ENCODE measurements around the gene SEC14L6.

Gene SEC14L6

GRCh38 chr22:30503551-30503950, 43.0 kb downstream of the SEC14L6 start:
- DNase-seq (ENCODE audit: low read depth, low spot score) = no peak

DNA sequence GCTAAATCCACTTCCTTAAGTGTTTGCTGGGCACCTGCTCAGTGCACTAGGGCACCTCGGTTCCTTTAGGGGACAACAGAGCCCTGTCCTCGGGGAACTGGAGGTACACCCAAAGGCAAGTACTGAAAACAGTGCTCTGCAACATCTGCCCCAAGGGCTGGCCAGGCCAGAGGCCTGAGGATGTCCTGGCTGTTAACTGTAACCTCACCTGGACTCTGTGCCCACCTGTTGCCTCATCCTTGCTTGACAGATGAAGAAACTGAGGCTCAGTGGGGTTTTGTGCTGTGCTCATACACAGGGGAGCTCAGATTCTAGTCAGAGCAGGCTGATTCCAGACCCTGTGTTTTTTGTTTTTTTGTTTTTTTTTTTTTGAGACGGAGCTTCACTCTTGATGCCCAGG, 43.6 kb downstream of the SEC14L6 start:
- no peak for DNase-seq (ENCODE audit: low read depth, low spot score)

More at GRCh38 chr22:30503551-30503950, 43.0 kb downstream of the SEC14L6 start:
- H3K27ac ChIP-seq = no peak overlapping the region

GRCh38 chr22:30502153-30502552, 44.4 kb downstream of the SEC14L6 start:
- no peak for DNase-seq (ENCODE audit: low read depth, low spot score)
- no peak overlapping the region for H3K27ac ChIP-seq

More for the DNA sequence above, 43.6 kb downstream of the SEC14L6 start:
- H3K27ac ChIP-seq = no peak overlapping the region

DNA sequence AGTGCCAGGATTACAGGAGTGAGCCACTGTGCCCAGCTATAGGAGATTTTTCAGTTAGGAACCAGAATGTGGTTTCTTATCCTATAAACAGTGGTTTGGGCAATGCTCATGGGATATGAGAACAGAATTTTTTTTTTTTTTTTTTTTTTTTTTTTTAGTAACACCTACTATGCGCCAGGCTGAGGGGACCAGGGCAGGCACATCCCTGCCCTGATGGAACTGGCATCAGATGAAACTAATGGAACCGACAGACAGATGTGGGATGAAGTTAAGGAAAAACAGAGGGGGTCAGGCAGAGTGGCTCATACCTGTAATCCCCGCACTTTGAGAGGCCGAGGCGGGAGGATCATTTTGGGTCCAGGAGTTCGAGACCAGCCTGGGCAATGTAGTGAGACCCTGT, 45.9 kb downstream of the SEC14L6 start:
- H3K27ac ChIP-seq = no peak overlapping the region

GRCh38 chr22:30497466-30498150, 48.9 kb downstream of the SEC14L6 start:
- no peak for DNase-seq (ENCODE audit: low read depth, low spot score)
- no peak overlapping the region for H3K27ac ChIP-seq

More for the DNA sequence above, 45.9 kb downstream of the SEC14L6 start:
- no peak for DNase-seq (ENCODE audit: low read depth, low spot score)

GRCh38 chr22:30495041-30495784, 51.3 kb downstream of the SEC14L6 start:
- DNase-seq (ENCODE audit: low read depth, low spot score) = no peak
- H3K27ac ChIP-seq = no peak overlapping the region

GRCh38 chr22:30492144-30492543, 54.4 kb downstream of the SEC14L6 start:
- H3K27ac ChIP-seq = no peak overlapping the region
- DNase-seq (ENCODE audit: low read depth, low spot score) = no peak

DNA sequence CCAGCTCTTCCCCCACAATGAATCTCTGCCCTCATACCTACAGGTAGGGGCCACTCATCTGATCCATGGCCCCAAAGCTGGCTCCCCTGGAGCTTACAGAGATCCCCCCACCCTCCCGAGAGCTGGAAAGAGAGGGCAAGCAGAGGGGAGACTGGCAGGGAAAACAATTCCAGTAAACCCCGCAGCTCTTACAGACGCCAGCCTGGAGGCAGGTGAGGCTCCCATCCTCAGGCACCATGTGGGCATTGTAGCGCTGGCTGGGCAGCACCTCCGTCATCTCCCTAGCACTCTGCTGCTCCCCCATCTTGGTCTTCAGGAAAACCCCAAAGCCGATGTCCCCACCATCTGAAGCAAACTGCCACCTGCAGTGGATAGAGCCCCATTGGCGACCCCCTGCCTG, 55.2 kb downstream of the SEC14L6 start:
- H3K27ac ChIP-seq = no peak overlapping the region
- no peak for DNase-seq (ENCODE audit: low read depth, low spot score)

GRCh38 chr22:30490399-30490798, 56.1 kb downstream of the SEC14L6 start:
- no peak for DNase-seq (ENCODE audit: low read depth, low spot score)
- H3K27ac ChIP-seq = no peak overlapping the region

GRCh38 chr22:30488121-30488520, 58.4 kb downstream of the SEC14L6 start:
- no peak overlapping the region for H3K27ac ChIP-seq
- no peak for DNase-seq (ENCODE audit: low read depth, low spot score)

GRCh38 chr22:30486661-30487115, 59.9 kb downstream of the SEC14L6 start:
- H3K27ac ChIP-seq = no peak overlapping the region
- DNase-seq (ENCODE audit: low read depth, low spot score) = no peak

- H3K27ac ChIP-seq = no peak overlapping the region
- no peak for DNase-seq (ENCODE audit: low read depth, low spot score)
Measured at GRCh38 chr22:30486118-30486517, 60.4 kb downstream of the SEC14L6 start.

- H3K27ac ChIP-seq = no peak overlapping the region
- DNase-seq (ENCODE audit: low read depth, low spot score) = no peak
Measured at GRCh38 chr22:30485362-30485988, 61.1 kb downstream of the SEC14L6 start.

GRCh38 chr22:30483169-30483568, 63.4 kb downstream of the SEC14L6 start:
- no peak for DNase-seq (ENCODE audit: low read depth, low spot score)
- H3K27ac ChIP-seq = no peak overlapping the region

- H3K27ac ChIP-seq = no peak overlapping the region
- no peak for DNase-seq (ENCODE audit: low read depth, low spot score)
Measured at GRCh38 chr22:30481711-30482110, 64.8 kb downstream of the SEC14L6 start.

GRCh38 chr22:30479981-30480380, 66.6 kb downstream of the SEC14L6 start:
- no peak overlapping the region for H3K27ac ChIP-seq
- DNase-seq (ENCODE audit: low read depth, low spot score) = no peak

DNA sequence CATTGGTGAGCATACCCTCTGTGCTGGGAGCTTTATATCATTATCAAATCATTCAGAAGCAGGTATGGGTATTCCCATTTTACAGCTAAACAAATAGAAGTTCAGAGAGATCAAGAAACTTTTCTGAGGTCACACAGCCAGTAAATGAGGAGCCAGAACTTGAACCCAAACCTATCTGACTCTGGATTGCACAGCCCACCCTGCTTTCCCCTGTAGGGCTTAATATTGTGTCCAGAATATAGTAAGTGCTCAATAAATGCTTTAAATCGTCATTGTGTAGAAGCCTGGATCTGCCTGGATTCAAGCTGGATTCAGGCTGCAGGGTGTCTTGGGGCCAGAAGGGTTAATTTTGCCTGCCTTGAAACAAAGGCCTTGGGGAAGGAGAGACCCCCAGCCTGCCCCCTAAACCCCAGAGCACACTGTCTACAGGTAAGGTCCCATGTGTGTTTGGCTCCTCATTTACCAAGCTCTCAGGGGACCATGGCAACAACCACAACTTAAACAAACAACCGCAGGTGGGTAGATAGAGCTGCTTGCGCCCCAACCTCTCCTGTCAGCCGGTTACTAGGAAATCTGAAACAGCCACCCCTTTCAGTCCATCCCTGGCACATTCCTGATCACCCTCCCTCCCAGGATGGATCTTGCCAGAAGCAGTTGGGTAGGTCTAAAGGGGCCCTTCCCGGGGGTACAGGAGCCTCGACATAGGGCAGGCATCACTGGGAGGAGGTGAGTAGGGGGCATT, 71.7 kb downstream of the SEC14L6 start:
- DNase-seq (ENCODE audit: low read depth, low spot score) = no peak
- no peak overlapping the region for H3K27ac ChIP-seq

- no peak overlapping the region for H3K27ac ChIP-seq
- DNase-seq (ENCODE audit: low read depth, low spot score) = no peak
Measured at GRCh38 chr22:30474121-30474520, 72.4 kb downstream of the SEC14L6 start.

DNA sequence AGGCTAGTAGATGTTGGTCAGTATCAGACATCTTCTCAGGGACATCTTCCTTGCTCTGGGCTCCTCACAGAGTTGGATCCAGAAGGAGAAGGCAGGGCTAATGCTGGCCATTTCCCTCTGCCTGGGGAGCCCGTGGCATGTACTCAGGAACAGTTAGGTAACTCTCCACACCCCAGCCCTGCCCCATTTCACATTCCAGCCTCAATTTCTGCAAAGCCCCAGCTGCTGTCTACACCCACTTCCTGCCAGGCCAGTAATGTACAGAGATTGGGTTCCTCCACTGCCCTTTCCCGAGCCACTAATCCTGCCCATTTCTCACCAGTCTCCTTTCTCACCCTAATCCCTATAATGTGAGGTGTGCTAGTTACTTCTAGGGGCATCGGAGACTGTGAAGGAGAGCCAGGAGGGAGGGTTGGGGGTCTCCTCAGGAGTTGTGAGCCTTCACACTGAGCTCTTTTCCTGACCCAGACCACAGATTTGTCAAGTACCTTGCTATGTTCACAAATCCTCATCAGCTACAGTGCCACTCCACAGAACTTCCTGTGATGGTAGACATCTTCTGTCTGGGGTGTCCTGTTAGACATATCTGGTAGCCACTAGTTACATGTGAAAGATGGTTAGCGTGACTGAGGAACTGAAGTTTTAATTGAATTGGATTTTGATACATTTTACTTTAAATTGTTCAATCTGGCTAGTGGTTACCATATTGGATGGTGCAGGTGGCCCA, 73.4 kb downstream of the SEC14L6 start:
- H3K27ac ChIP-seq = no peak overlapping the region
- DNase-seq (ENCODE audit: low read depth, low spot score) = no peak
